Motor neuron (in vitro differentiated cells): ENCODE measurements around the gene OBSL1. TPM values are rescaled to one million over a fixed set of nuclear protein-coding genes. Genes with fewer than 3 reads are reported as not detected.
A peak's percentile ranks its signal among the peaks of the same experiment; 100 is the strongest.

Experiments
- ATAC-seq, 8 experiments: fragments of 200-7000 bp; cut with Tn5 transposase; replicated peaks in 6 of 8; 2 replicates each; pipeline ENCODE4 v1.8.0; 2021; ENCODE audit warnings: mild to moderate bottlenecking in 8 of 8, moderate library complexity in 8 of 8
- H3K27ac ChIP-seq, 2 donors: fragments of 250-450 bp; sonication (Bioruptor Pico); 2 replicates each; pipeline ENCODE4 v1.9.0; 2021; ENCODE audit warnings: antibody characterized with exemption in 2 of 2, mild to moderate bottlenecking in 2 of 2, moderate library complexity in 1 of 2
- H3K4me1 ChIP-seq, 2 donors: fragments of 250-450 bp; sonication (Bioruptor Pico); replicated peaks in 1 of 2; 2 replicates each; pipeline ENCODE4 v1.6.1; 2021; ENCODE audit warnings: antibody characterized with exemption in 2 of 2, mild to moderate bottlenecking in 2 of 2, moderate library complexity in 1 of 2
- H3K4me3 ChIP-seq, 5 donors: fragments of 250-450 bp; sonication (Bioruptor Pico); 2 replicates each; pipeline ENCODE4 v1.9.0; 2021; ENCODE audit warnings: antibody characterized with exemption in 5 of 5, mild to moderate bottlenecking in 5 of 5, moderate library complexity in 4 of 5
- WGBS, 10 experiments: fragments of 450-650 bp; shearing (Covaris generic); methylation state at CpG; one replicate each; pipeline ENCODE4 v1.0.0; 2022; 5-methylcytosine and 5-hydroxymethylcytosine counted together
- in situ Hi-C, 9 experiments: fragments of 400-800 bp; cut with MboI; loops; one replicate each; pipeline ENCODE4 v1.15.0; 2021; ENCODE audit warnings: low sequenced_read_pairs in 9 of 9, low pct_unique_long_range_greater_than_20kb in 2 of 9; ENCODE audit not compliant: unreplicated experiment in 9 of 9
- total RNA-seq, 8 experiments: library from RNA; unstranded; fragments of 300-600 nt; gene quantifications; 2 replicates each; pipeline versions ENCODE4 v1.2.3 to v1.2.4, GENCODE V29; 2022

Gene OBSL1
- total RNA-seq, 8 experiments from 2014 or later = 26.0 to 106 (median 51.8) TPM

DNA sequence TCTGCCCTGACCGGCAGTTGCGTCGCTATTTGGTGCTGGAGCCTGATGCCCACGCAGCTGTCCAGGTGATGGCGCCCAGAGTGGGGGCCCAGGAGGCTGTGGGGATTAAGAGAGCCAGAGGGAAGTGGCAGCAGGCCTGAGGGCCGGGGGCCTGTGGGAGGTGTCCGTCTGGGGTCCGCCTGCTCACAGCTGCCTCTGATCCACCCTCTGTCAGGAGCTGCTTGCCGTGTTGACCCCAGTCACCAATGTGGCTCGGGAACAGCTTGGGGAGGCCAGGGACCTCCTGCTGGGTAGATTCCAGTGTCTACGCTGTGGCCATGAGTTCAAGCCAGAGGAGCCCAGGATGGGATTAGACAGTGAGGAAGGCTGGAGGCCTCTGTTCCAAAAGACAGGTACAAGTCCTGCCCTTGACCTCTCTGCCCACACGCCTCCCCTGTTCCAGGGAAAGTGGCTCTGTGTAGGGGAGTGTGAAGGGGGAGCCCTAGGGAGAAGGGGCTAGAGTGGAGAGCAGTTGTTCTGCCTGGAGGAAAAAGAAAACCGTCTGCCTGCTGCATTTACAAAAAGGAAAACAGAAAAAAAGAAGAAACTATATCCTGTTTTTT is 37.9 kb upstream of the OBSL1 start:
- H3K27ac ChIP-seq = no peak overlapping the region
- in situ Hi-C loops = no loop called here
- H3K4me1 ChIP-seq = no peaks in the 10 kb centered on the region
- H3K4me3 ChIP-seq = no peak overlapping the region
- 50 to 100% (median 88%) methylated on average over 1 to 5 of the region's 13 CpGs; no CpG with 5 or more reads in 4 of the 10 experiments for WGBS, 10 experiments
- no peak for ATAC-seq

DNA sequence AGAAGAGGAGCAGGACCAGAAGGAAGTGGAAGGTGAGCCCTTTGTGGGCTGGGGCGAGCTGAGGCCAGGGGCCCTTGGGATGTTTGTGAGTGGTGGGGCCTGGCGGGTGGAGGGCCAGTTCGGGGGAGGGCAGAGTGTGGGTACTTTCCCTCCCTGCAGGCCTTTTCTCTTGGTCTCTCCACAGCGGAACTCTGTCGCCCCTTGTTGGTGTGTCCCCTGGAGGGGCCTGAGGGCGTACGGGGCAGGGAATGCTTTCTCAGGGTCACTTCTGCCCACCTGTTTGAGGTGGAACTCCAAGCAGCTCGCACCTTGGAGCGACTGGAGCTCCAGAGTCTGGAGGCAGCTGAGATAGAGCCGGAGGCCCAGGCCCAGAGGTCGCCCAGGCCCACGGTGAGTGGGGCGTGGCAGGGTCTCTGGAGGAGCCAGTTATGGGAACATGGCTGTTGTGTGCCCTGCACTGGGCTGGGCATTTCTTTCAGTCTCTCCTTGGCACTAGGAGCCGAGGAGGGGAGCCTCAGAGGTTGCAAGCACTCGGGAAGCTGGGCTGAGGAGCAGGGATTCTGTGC is 37.1 kb upstream of the OBSL1 start:
- H3K4me3 ChIP-seq = no peak overlapping the region
- H3K4me1 ChIP-seq = no peaks in the 10 kb centered on the region
- WGBS, 10 experiments = 50 to 60% methylated on average over 1 to 2 of the region's 15 CpGs; no CpG with 5 or more reads in 8 of the 10 experiments
- in situ Hi-C loops = no loop called here
- ATAC-seq = no peak
- H3K27ac ChIP-seq = no peak overlapping the region

DNA sequence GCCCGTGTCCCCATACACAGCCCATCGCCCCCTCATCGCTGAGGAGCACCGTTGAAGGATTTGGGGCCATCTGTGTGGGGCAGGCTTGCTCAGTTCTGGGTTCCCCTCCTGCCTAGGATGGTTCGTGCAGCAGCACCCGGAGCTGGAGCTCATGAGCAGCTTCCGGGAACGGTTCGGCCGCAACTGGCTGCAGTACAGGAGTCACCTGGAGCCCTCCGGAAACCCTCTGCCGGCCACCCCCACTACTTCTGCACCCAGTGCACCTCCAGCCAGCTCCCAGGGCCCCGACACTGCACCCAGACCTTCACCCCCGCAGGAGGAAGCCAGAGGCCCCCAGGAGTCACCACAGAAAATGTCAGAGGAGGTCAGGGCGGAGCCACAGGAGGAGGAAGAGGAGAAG is 36.6 kb upstream of the OBSL1 start:
- in situ Hi-C loops = no loop called here
- WGBS, 10 experiments = 83 to 100% (median 90%) methylated on average over 2 to 5 of the region's 15 CpGs; no CpG with 5 or more reads in 7 of the 10 experiments
- no peak for ATAC-seq
- H3K27ac ChIP-seq = no peak overlapping the region
- H3K4me1 ChIP-seq = no peaks in the 10 kb centered on the region
- H3K4me3 ChIP-seq = no peak overlapping the region

DNA sequence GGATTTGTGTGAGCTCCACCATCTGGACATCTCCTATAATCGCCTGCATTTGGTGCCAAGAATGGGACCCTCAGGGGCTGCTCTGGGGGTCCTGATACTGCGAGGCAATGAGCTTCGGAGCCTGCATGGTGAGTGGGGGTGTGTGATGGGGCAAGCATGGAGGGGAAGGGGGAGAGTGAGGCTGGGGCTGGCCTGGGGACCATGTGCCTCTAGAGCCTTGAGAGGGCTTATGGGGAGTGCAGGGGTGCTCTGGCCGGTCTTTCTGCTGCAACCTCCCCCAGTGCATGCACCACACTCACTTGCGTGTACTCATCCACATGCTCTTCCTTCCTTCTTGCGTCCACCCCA is 34.2 kb upstream of the OBSL1 start:
- in situ Hi-C loops = no loop called here
- WGBS, 10 experiments = 50 to 83% methylated on average over 1 of the region's 6 CpGs; no CpG with 5 or more reads in 8 of the 10 experiments
- Histone ChIP-seq H3K4me1 (no peaks in the 10 kb centered on the region), H3K4me3 (no peak overlapping the region), H3K27ac (no peak overlapping the region)
- ATAC-seq = no peak

DNA sequence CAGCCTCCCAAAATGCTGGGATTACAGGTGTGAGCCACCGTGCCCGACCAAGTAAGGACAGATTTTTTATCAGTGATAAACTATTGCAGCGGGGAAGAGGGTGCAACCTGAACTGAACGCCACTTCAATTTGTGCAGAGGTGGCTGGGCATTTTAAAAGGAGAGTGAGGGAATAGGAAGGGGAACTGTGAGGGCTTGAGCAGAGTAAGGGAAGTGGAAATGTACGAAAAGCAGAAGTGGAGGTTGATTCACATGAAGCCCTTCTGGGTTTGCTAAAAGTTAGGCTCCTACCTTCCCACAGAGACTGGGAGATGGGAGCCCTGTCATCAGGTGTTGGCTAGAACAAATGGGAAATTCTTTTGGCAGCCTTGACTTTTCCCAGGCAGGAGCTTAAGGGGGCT is 32.4 kb upstream of the OBSL1 start:
- no peaks in the 10 kb centered on the region for H3K4me1 ChIP-seq
- ATAC-seq = no peak
- H3K4me3 ChIP-seq = no peak overlapping the region
- 75 to 100% (median 98%) methylated on average over 1 to 5 of the region's 5 CpGs; no CpG with 5 or more reads in 4 of the 10 experiments for WGBS, 10 experiments
- no peak overlapping the region for H3K27ac ChIP-seq
- in situ Hi-C loops = no loop called here

DNA sequence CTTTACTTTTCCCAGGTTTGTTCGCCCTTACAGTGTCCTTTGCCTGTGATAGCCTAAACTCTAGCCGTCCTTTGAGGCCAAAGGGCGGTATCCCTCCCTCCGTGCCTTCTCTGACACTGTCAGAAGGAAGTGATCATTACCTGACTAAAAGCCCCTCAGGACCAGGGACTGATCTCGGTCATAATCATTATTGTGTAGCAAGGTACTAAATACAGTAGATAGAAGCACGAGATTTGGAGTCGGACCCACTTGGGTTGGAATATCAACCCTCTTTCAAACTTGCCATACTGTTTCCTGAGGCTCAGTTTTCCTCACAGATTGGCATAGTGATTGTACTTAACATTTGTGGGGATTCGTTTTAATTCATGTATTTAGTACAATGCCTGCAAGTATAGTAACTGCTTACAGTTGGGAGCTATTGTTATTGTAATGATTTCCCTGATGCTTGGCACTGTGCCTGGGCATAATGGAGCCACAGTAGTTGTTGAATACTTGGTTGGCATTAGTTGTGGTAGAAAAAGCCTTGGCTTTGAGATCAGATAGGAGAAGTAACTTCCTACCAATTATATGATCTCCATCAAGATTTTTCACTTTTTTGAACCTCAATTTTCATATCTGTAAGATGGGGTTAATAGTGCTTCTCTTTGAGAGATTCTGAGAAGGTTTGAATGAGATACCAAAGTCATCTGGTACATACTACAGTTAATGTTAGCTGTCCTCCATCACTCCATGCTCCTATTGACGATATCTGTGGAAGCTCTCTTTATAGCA is 27.2 kb upstream of the OBSL1 start:
- Histone ChIP-seq H3K27ac (peak overlapping the region in 1 of 2 donors; percentile 13), H3K4me1 (peaks cover 10 to 22% of the 10 kb centered on the region in 2 donors), H3K4me3 (peak overlapping the region; percentile 53 to 89 (median 70))
- WGBS, 10 experiments = 0 to 100% (median 28%) methylated on average over 1 to 7 of the region's 9 CpGs; no CpG with 5 or more reads in 2 of the 10 experiments
- ATAC-seq = no peak
- in situ Hi-C loops = no loop called here

DNA sequence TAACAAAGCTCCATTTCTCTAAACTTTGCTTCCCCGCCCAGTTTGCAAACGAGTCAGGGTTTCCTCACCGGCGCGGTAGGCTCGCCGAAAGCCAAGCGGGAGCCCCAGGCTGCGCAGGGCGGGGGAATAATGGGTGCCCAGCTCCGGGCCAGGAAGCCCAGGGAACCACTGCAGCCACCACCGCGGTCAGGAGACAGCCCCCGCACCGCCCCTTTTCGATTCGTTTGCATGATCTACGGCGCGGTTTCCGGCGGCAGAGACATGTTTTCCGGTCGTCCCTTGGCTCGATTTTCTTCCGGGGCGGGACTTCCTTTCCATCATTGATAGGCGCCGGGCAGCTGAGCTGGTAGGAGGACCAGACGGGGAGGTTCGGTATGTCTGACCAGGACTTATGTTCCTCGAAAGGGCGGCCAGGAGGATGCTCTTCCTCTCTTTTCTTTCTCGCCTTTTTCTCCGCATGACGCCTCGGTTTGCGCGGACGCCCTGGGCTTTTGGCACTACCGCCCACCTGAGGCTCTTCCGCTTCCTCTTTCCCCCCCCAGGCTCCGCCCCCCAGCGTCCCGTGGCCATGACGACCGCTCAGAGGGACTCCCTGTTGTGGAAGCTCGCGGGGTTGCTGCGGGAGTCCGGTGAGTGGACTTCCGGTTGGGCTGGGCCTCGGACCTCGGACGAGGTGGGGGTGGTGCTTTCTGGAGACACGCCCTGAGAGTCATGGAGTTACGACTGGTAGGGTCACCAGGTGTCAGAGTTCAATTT is 26.4 kb upstream of the OBSL1 start, which contains the start of gene STK11IP:
Gene STK11IP, plus strand, starts transcription at position 306 of the 756 bp plus-strand sequence. Its CDS starts 263 bp downstream, at position 569.
- WGBS, 10 experiments = 0 to 8% (median 0%) methylated on average over 3 to 24 of the region's 57 CpGs; no CpG with 5 or more reads in 1 of the 10 experiments
- Histone ChIP-seq H3K4me3 (peak within 1 kb of the TSS; percentile 53 to 89 (median 70)), H3K4me1 (peaks cover 10 to 22% of the 10 kb centered on the region in 2 donors), H3K27ac (peak within 1 kb of the TSS; percentile 85 to 95)
- peak; percentile 91 to 96 (median 94) for ATAC-seq
- in situ Hi-C loops = no loop called here

DNA sequence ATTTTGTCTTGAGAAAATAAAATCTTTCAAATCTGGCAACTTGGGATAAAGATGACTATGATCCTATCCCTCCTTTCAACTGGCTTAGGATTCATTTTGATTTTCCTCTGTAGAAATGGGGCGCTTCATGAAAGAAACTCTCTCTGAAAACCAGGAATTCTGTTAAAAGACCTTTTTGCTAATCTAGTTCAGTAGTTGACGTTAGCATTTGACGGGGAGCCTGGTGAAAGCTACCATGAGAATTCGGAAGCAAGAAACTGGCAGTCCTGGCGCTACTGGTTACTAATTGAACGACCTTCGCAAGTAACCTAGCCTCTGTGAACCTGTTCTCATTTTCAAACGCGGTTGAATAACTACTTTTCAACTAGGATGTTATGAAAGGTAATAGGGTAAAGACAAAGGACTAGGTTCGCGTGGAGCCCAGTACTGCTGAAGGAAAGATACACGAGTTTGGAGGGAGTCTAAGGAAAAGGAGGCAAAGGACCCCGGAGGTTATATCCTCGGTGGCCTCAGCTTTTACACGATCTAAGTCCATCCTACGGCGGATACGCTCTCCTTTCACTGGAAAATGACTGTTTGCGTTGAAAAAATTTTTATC is 25.7 kb upstream of the OBSL1 start:
- WGBS, 10 experiments = 0 to 25% (median 10%) methylated on average over 1 to 17 of the region's 19 CpGs
- Histone ChIP-seq H3K4me1 (peaks cover 10 to 22% of the 10 kb centered on the region in 2 donors), H3K4me3 (peak overlapping the region; percentile 53 to 89 (median 70)), H3K27ac (peak overlapping the region; percentile 85 to 95)
- peak in 5 of 8 experiments; percentile 1 to 4 (median 2) for ATAC-seq
- in situ Hi-C loops = no loop called here

DNA sequence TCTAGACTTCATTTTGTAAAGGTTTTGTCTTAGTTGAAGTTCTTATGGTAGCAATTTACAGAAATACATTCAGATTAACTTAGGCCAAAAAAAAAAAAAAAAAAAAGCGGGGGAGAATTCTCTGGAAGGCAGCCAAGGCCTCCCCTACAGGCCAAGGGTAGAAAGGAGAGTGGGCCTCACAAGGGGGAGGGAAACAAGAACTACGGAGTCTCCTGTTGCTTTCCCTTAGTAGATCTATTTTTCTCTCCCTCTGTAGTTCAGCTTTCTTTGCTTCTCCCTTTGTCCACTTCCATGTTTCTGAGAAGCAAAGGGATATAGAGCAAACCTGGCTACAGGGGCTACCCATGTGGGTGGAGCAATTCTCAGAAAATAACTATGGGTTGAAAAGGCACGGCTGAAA is 23.9 kb upstream of the OBSL1 start:
- Histone ChIP-seq H3K27ac (peak overlapping the region in 1 of 2 donors; percentile 85), H3K4me1 (peaks cover 10 to 22% of the 10 kb centered on the region in 2 donors), H3K4me3 (peak overlapping the region in 1 of 5 donors; percentile 8)
- whole genome bisulfite sequencing, 10 experiments = 0 to 75% (median 50%) methylated on average over 1 to 3 of the region's 3 CpGs; no CpG with 5 or more reads in 1 of the 10 experiments
- no peak for ATAC-seq
- in situ Hi-C loops = no loop called here

DNA sequence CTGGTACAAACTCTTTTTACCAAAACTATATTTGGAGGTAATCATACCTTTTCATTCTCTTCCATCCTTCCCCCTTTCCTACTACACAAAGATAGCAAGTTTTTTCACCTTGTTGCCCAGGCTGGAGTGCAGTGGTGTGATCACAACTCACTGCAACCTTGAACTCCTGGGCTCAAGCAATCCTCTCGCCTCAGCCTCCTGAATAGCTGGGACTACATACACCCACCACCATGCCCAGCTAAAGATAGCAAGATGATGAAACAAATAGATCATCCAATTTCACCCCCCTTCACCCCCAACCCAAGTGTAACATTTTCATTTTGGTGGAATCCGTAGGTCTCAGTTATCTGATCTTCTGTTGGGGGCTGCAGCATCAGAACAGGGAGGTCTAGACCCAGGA is 21.8 kb upstream of the OBSL1 start:
- no peak overlapping the region for H3K27ac ChIP-seq
- in situ Hi-C loops = no loop called here

DNA sequence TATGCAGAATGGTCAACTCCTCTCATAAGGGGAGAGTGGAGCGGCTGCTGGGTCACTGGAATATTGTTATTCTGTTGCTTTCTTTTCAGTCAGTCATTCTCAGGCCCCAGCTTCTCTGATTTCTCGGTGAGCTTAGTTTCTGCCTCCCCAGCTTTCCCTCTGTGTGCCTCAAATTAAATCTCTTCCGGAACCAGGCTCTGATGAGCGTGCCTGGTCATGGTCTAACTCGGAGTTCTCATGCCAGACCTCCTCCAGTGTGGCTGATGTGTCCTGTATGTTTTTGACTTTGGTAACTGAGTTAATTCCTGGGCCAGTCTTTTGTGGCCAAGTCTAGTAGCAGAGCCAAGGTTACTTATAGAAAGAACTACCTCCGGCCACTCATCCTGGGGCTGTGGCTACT is 21.4 kb upstream of the OBSL1 start:
- in situ Hi-C loops = no loop called here
- H3K4me1 ChIP-seq = peaks cover 6 to 18% of the 10 kb centered on the region in 2 donors
- H3K27ac ChIP-seq = no peak overlapping the region
- 0 to 100% (median 83%) methylated on average over 1 to 4 of the region's 6 CpGs; no CpG with 5 or more reads in 3 of the 10 experiments for WGBS, 10 experiments
- ATAC-seq = no peak
- no peak overlapping the region for H3K4me3 ChIP-seq

More for the DNA sequence above, 21.8 kb upstream of the OBSL1 start:
- Histone ChIP-seq H3K4me3 (no peak overlapping the region), H3K4me1 (peaks cover 6 to 18% of the 10 kb centered on the region in 2 donors)
- WGBS, 10 experiments = 78 to 100% (median 83%) methylated on average over 1 to 2 of the region's 2 CpGs; no CpG with 5 or more reads in 2 of the 10 experiments
- no peak for ATAC-seq

DNA sequence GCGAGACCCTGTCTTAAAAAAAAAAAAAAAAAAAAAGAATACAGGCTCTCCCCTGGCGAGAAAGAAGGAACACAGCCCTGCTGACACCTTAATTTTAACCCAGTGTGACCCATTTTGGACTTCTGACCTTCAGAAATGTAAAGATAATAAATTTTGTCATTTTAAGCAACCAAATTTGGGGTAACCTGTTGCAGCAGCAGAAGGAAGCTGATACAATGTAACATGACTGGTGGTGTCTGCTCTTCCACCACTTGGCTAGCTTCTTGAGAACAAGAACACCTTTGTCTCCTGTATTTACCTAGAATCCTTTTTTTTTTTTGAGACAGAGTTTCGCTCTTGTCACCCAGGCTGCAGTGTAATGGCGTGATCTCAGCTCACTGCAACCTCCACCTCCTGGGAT is 19.8 kb upstream of the OBSL1 start:
- peaks cover 0 to 9% of the 10 kb centered on the region in 2 donors for H3K4me1 ChIP-seq
- WGBS, 10 experiments = 0 to 72% (median 47%) methylated on average over 1 to 4 of the region's 4 CpGs; no CpG with 5 or more reads in 5 of the 10 experiments
- in situ Hi-C loops = no loop called here
- ATAC-seq = no peak
- no peak overlapping the region for H3K27ac ChIP-seq
- H3K4me3 ChIP-seq = no peak overlapping the region
